Endothelial cell of umbilical vein (primary cell): ENCODE measurements around the gene ADRM1. TPM values are rescaled to one million over a fixed set of nuclear protein-coding genes. Genes with fewer than 3 reads are reported as not detected.

Experiments
- BruUV-seq: library from RNA; stranded (reverse); fragments of 400-500 nt; replicated peaks from 2 replicates; lab custom pipeline; 2021; lab: Mats Ljungman, UMichigan
- CTCF ChIA-PET: fragments of 300-600, 350-600 bp; sonication (Branson Sonifier 250); formaldehyde crosslinking; loops from one replicate; lab custom pipeline; 2021; ENCODE audit warnings: antibody characterized with exemption, inconsistent platforms; lab: Charles Lee
- POLR2A ChIA-PET: fragments of 300-600, 350-600 bp; sonication (Branson Sonifier 250); formaldehyde crosslinking; loops from one replicate; lab custom pipeline; 2021; ENCODE audit warnings: antibody characterized with exemption, inconsistent platforms; lab: Charles Lee
- DNase-seq: peaks from one replicate; pipeline ENCODE4 v3.0.0-alpha.2; 2011; ENCODE audit warnings: low read depth, low spot score
- FAIRE-seq: peaks from 2 replicates; lab custom pipeline; 2011; peaks lifted over from hg19 to GRCh38; lab: Jason Lieb, UNC
- H2AFZ ChIP-seq: 2 replicates; pipeline ENCODE4 v1.6.0; 2012; ENCODE audit warnings: low read depth, low read length, control low read depth, inconsistent platforms
- H3K27ac ChIP-seq: 2 replicates; pipeline ENCODE4 v1.5.1; 2011; ENCODE audit warnings: low read depth, mild to moderate bottlenecking, control low read depth, low read length, moderate library complexity; ENCODE audit not compliant: insufficient read depth
- H3K27me3 ChIP-seq, 2 experiments: 2 replicates each; pipeline versions ENCODE4 v1.6.0 to v1.6.1; 2011; ENCODE audit warnings: low read length in 2 of 2, mixed read lengths in 1 of 2; ENCODE audit not compliant: control insufficient read depth in 2 of 2, insufficient read depth in 2 of 2
- H3K36me3 ChIP-seq, 2 experiments: 2 replicates in 1 of 2; 3 replicates in 1 of 2; pipeline ENCODE4 v1.5.1; 2011; ENCODE audit warnings: low read length in 2 of 2, mild to moderate bottlenecking in 1 of 2, moderate library complexity in 1 of 2; ENCODE audit not compliant: control insufficient read depth in 2 of 2, insufficient read depth in 2 of 2; ENCODE audit errors: extremely low read depth in 1 of 2
- H3K4me1 ChIP-seq: 3 replicates; pipeline ENCODE4 v1.5.1; 2011; ENCODE audit warnings: mild to moderate bottlenecking, low read length; ENCODE audit not compliant: control insufficient read depth, insufficient read depth; ENCODE audit errors: extremely low read depth
- H3K4me2 ChIP-seq: 2 replicates; pipeline ENCODE4 v1.6.1; 2011; ENCODE audit warnings: low read length, control low read depth, mixed read lengths; ENCODE audit not compliant: insufficient read depth
- H3K4me3 ChIP-seq, 3 experiments: fragments of 200-600 bp in 1 of 3; sonication (generic), shearing (Covaris generic) in 1 of 3; replicated peaks in 1 of 3; 2 replicates each; pipeline ENCODE4 v1.5.1; 2011 to 2016; ENCODE audit warnings: control low read depth in 3 of 3, low read length in 3 of 3, mild to moderate bottlenecking in 2 of 3, inconsistent platforms in 1 of 3, low read depth in 1 of 3, moderate library complexity in 1 of 3; ENCODE audit not compliant: insufficient read depth in 1 of 3
- H3K79me2 ChIP-seq: 2 replicates; pipeline ENCODE4 v1.6.0; 2012; ENCODE audit warnings: low read length, inconsistent platforms; ENCODE audit not compliant: control insufficient read depth, insufficient read depth
- H3K9ac ChIP-seq: replicated peaks from 2 replicates; pipeline ENCODE3; 2011; ENCODE audit warnings: low read length, control low read depth; ENCODE audit not compliant: insufficient read depth; ENCODE audit errors: extremely low read depth
- H3K9me1 ChIP-seq: replicated peaks from 3 replicates; pipeline ENCODE4 v1.6.0; 2011; ENCODE audit warnings: mild to moderate bottlenecking, low read length; ENCODE audit not compliant: control insufficient read depth, insufficient read depth; ENCODE audit errors: extremely low read depth
- H3K9me3 ChIP-seq: replicated peaks from 2 replicates; pipeline ENCODE4 v1.5.1; 2012; ENCODE audit warnings: low read length, inconsistent platforms; ENCODE audit not compliant: control insufficient read depth, insufficient read depth
- H4K20me1 ChIP-seq: replicated peaks from 2 replicates; pipeline ENCODE3; 2011; ENCODE audit warnings: mild to moderate bottlenecking, low read length; ENCODE audit not compliant: control insufficient read depth, insufficient read depth; ENCODE audit errors: extremely low read depth
- EZH2 ChIP-seq: IDR thresholded peaks from 2 replicates; pipeline ENCODE4 v1.6.1; 2012; ENCODE audit warnings: borderline replicate concordance, low read depth, mild to moderate bottlenecking, moderate library complexity, low read length, inconsistent platforms; ENCODE audit not compliant: severe bottlenecking
- FOS ChIP-seq: IDR thresholded peaks from 2 replicates; pipeline ENCODE4 v1.6.1; 2011; ENCODE audit warnings: mild to moderate bottlenecking, low read length, moderate library complexity, borderline replicate concordance; ENCODE audit not compliant: insufficient read depth
- GATA2 ChIP-seq: IDR thresholded peaks from 2 replicates; pipeline ENCODE4 v1.7.0; 2011; ENCODE audit warnings: low read depth, mild to moderate bottlenecking, moderate library complexity, mixed read lengths, low read length; ENCODE audit not compliant: insufficient read length, insufficient read depth
- JUN ChIP-seq: IDR thresholded peaks from 2 replicates; pipeline ENCODE4 v1.6.1; 2011; ENCODE audit warnings: borderline replicate concordance, low read depth; ENCODE audit not compliant: insufficient read length, insufficient read depth
- MYC ChIP-seq: IDR thresholded peaks from one replicate; pipeline ENCODE4 v1.6.1; 2011; ENCODE audit warnings: mild to moderate bottlenecking, low read depth, low read length
- POLR2A ChIP-seq: IDR thresholded peaks from 2 replicates; pipeline ENCODE4 v1.6.1; 2012; ENCODE audit warnings: low read depth, mild to moderate bottlenecking, control low read depth, low read length
- POLR2AphosphoS5 ChIP-seq: IDR thresholded peaks from 2 replicates; pipeline ENCODE4 v1.6.1; 2012; ENCODE audit warnings: low read depth, mild to moderate bottlenecking, control low read depth, low read length, moderate library complexity; ENCODE audit not compliant: insufficient read depth
- dilution Hi-C: fragments of 300-500 bp; cut with MboI; formaldehyde crosslinking; loops from one replicate; pipeline ENCODE4 v1.15.0; 2019; ENCODE audit warnings: low sequenced_read_pairs; ENCODE audit not compliant: extremely low pct_ligation_motif_present
- intact Hi-C: fragments of 100-400 bp; cut with micrococcal nuclease; formaldehyde crosslinking; loops from one replicate; pipeline ENCODE4 v1.10.0; 2022
- polyA plus RNA-seq, 4 experiments: library from polyadenylated mRNA; depleted of rRNA in 3 of 4; stranded (reverse) in 3 of 4; unstranded in 1 of 4; fragments of >200 nt; gene quantifications; 2 replicates each; pipeline versions ENCODE4 v1.2.1 to v1.2.3, GENCODE V29; 2011 to 2012; ENCODE audit warnings: missing spikeins in 1 of 4
- total RNA-seq: library from RNA; stranded (reverse); gene quantifications from 2 replicates; pipeline ENCODE4 v1.2.3, GENCODE V29; 2021
- TF ChIP-seq, protein P1 (sequence below), 2 donors: IDR thresholded peaks; 1 replicate in 1 of 2; 2 replicates in 1 of 2; pipeline ENCODE4 v1.5.1; 2011; ENCODE audit warnings: low read length in 2 of 2, mild to moderate bottlenecking in 2 of 2, moderate library complexity in 2 of 2, control low read depth in 1 of 2, inconsistent platforms in 1 of 2, low read depth in 1 of 2; ENCODE audit not compliant: insufficient read depth in 1 of 2; ENCODE audit errors: extremely low read depth in 1 of 2
- TF ChIP-seq, protein P2 (sequence below): IDR thresholded peaks from 2 replicates; pipeline ENCODE4 v1.6.1; 2011; ENCODE audit not compliant: insufficient read depth, insufficient read length

ADRM1 gene
- total and polyA plus RNA-seq, 2 donors (not counting 3 experiments of a cell fraction or from before 2014, with no cell fraction given), result 154 to 179 TPM

DNA sequence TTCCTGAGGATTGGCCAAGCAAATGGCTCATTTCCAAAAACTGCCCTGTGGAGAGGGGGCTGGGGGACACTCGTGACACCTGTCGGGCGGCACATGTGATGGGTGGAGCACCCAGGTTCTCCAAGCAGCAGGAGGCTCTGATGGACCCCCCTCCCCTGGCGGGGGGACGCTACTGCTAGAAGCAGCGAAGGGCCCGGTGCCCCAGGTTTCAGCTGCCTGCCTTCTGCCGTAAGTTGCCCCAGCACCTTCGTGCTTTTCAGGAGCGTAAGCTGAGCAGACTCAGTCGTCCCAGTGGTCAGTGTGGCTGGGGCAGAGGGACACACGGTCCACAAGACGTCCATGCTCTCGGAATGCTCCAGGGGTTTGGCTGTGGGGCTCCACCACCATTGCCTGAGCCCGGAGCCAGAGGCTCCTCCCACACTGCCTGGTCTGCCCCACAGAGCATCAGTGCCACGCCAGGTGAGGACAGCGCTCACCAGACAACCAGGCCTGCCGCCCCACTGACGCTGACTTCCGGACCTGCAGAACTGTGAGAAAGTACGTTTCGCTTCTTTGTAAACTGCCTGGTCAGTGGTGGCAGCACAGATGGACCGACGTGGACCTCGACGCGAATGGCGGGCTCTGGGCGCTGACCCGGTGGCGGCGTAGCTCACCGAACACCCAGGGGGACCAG, 4.1 kb upstream of the ADRM1 start:
- intact Hi-C loops (no loop called here), dilution Hi-C loops (no loop called here)
- no peak overlapping the region for H3K9ac ChIP-seq
- no peaks in the 10 kb centered on the region for H3K27me3 ChIP-seq
- no peaks in the 10 kb centered on the region for H3K9me1 ChIP-seq
- FAIRE-seq (no peak), DNase-seq (no peak)
- peaks cover 6% of the 10 kb centered on the region for H3K79me2 ChIP-seq
- no peak overlapping the region for H3K4me3 ChIP-seq
- ChIA-PET POLR2A (no interaction called here), CTCF (interaction anchor here (2.2 to 3.4 kb wide), 3 partner anchors 77 to 84 kb away, joined by 10 to 46 read pairs (median 28); no protein-coding TSS in a partner anchor)
- no peaks in the 10 kb centered on the region for H3K9me3 ChIP-seq
- TF ChIP-seq GATA2 (no peak), MYC (no peak), EZH2 (no peak), JUN (no peak), FOS (no peak), POLR2A (no peak), POLR2AphosphoS5 (no peak)
- TF ChIP-seq, protein P1, sequence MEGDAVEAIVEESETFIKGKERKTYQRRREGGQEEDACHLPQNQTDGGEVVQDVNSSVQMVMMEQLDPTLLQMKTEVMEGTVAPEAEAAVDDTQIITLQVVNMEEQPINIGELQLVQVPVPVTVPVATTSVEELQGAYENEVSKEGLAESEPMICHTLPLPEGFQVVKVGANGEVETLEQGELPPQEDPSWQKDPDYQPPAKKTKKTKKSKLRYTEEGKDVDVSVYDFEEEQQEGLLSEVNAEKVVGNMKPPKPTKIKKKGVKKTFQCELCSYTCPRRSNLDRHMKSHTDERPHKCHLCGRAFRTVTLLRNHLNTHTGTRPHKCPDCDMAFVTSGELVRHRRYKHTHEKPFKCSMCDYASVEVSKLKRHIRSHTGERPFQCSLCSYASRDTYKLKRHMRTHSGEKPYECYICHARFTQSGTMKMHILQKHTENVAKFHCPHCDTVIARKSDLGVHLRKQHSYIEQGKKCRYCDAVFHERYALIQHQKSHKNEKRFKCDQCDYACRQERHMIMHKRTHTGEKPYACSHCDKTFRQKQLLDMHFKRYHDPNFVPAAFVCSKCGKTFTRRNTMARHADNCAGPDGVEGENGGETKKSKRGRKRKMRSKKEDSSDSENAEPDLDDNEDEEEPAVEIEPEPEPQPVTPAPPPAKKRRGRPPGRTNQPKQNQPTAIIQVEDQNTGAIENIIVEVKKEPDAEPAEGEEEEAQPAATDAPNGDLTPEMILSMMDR (IDR thresholded peaks at IDR 0.05; ENCODE audit: extremely low read depth in 1 of 2, insufficient read depth in 1 of 2, low read depth in 1 of 2, low read length in 2 of 2), result no peak
- TF ChIP-seq, protein P2, sequence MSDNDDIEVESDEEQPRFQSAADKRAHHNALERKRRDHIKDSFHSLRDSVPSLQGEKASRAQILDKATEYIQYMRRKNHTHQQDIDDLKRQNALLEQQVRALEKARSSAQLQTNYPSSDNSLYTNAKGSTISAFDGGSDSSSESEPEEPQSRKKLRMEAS, result no peak
- H3K4me2 ChIP-seq, result no peak overlapping the region
- no peak overlapping the region for H3K27ac ChIP-seq
- no peaks in the 10 kb centered on the region for H3K4me1 ChIP-seq
- no peak overlapping the region for H2AFZ ChIP-seq
- H4K20me1 ChIP-seq, result no peaks in the 10 kb centered on the region
- peaks cover 2 to 4% of the 10 kb centered on the region in 2 experiments for H3K36me3 ChIP-seq
- no TSS peak for BruUV-seq
